ENCODE data around the gene ALG3. TPM values are rescaled to one million over a fixed set of nuclear protein-coding genes. Genes with fewer than 3 reads are reported as not detected.

The ALG3 gene
- total RNA-seq, 2 experiments from 2014 or later = 45.3 to 60.2 TPM

GRCh38 chr3:184283681-184284080 is 34.9 kb upstream of the ALG3 start:
- DNase-seq (ENCODE audit: low spot score) = no peak
- no peak overlapping the region for H3K4me3 ChIP-seq (ENCODE audit: low read depth, low read length, poor library complexity, severe bottlenecking)
- H3K9me2 ChIP-seq (ENCODE audit: insufficient read depth, low read length) = no peaks in the 10 kb centered on the region
- no peaks in the 10 kb centered on the region for H3K36me3 ChIP-seq (ENCODE audit: insufficient read depth, low read length)
- no peak overlapping the region for H3K27ac ChIP-seq (ENCODE audit: low read depth, low read length, poor library complexity, severe bottlenecking)
- TF ChIP-seq, protein P1, sequence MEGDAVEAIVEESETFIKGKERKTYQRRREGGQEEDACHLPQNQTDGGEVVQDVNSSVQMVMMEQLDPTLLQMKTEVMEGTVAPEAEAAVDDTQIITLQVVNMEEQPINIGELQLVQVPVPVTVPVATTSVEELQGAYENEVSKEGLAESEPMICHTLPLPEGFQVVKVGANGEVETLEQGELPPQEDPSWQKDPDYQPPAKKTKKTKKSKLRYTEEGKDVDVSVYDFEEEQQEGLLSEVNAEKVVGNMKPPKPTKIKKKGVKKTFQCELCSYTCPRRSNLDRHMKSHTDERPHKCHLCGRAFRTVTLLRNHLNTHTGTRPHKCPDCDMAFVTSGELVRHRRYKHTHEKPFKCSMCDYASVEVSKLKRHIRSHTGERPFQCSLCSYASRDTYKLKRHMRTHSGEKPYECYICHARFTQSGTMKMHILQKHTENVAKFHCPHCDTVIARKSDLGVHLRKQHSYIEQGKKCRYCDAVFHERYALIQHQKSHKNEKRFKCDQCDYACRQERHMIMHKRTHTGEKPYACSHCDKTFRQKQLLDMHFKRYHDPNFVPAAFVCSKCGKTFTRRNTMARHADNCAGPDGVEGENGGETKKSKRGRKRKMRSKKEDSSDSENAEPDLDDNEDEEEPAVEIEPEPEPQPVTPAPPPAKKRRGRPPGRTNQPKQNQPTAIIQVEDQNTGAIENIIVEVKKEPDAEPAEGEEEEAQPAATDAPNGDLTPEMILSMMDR (conservative IDR thresholded peaks at IDR 0.05; ENCODE audit: low read length) = no peak
- no peak for TF ChIP-seq EZH2phosphoT487 (IDR thresholded peaks at IDR 0.05; ENCODE audit: borderline replicate concordance, low read depth, low read length)
- POLR2A ChIA-PET = interaction anchor here (0.6 to 0.7 kb wide), 2 partner anchors 32 to 63 kb away, joined by 3 to 5 read pairs; no protein-coding TSS in a partner anchor
- BruUV-seq (replicated peaks) = no TSS peak
- H2AFZ ChIP-seq (ENCODE audit: low read length) = no peak overlapping the region
- intact Hi-C loops (cut with micrococcal nuclease; ENCODE audit: unreplicated experiment) = no loop called here
- H3K4me1 ChIP-seq (ENCODE audit: insufficient read depth, low read length, poor library complexity, severe bottlenecking) = no peaks in the 10 kb centered on the region
- no peaks in the 10 kb centered on the region for H4K20me1 ChIP-seq (ENCODE audit: insufficient read depth, low read length)
- H3K9me3 ChIP-seq (ENCODE audit: low read length) = no peaks in the 10 kb centered on the region
- H3K79me2 ChIP-seq (ENCODE audit: insufficient read depth, low read depth, low read length) = no peaks in the 10 kb centered on the region
- CTCF ChIA-PET (ENCODE audit: unreplicated experiment) = no interaction called here
- no peak overlapping the region for H3K4me2 ChIP-seq (ENCODE audit: low read length)

- Histone ChIP-seq H3K4me1 (ENCODE audit: insufficient read depth, low read length, poor library complexity, severe bottlenecking) (no peaks in the 10 kb centered on the region), H2AFZ (ENCODE audit: low read length) (no peak overlapping the region), H3K4me3 (ENCODE audit: low read depth, low read length, poor library complexity, severe bottlenecking) (no peak overlapping the region), H3K79me2 (ENCODE audit: insufficient read depth, low read depth, low read length) (no peaks in the 10 kb centered on the region), H3K9me3 (ENCODE audit: low read length) (no peaks in the 10 kb centered on the region), H3K9me2 (ENCODE audit: insufficient read depth, low read length) (no peaks in the 10 kb centered on the region), H3K27ac (ENCODE audit: low read depth, low read length, poor library complexity, severe bottlenecking) (no peak overlapping the region), H3K36me3 (ENCODE audit: insufficient read depth, low read length) (no peaks in the 10 kb centered on the region), H4K20me1 (ENCODE audit: insufficient read depth, low read length) (no peaks in the 10 kb centered on the region), H3K4me2 (ENCODE audit: low read length) (no peak overlapping the region)
- TF ChIP-seq, protein P1 (conservative IDR thresholded peaks at IDR 0.05; ENCODE audit: low read length) = no peak
- ChIA-PET CTCF (ENCODE audit: unreplicated experiment) (no interaction called here), POLR2A (no interaction called here)
- intact Hi-C loops (cut with micrococcal nuclease; ENCODE audit: unreplicated experiment) = no loop called here
- no TSS peak for BruUV-seq (replicated peaks)
- DNase-seq (ENCODE audit: low spot score) = no peak
Measured at GRCh38 chr3:184282941-184283340, 34.2 kb upstream of the ALG3 start.

DNA sequence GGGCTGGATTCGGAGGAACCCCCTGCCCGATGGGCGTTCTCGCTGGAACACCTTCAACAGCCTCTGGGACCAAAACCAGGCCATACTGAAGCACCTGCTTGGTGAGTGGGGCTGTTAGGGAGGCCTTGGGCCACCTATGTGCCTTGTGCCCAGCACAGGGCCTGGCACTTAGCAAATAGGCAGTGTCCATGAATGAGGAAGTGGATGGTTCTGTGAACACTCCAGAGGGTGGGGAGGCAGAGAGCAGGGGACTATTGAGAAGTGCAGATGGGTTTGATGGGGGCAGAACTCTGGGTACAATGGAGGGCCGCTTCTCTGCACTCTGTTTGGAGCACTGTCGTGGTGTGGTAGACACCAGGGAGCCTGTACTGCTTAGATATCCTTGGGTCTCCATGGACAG is 28.6 kb upstream of the ALG3 start:
- Histone ChIP-seq H3K4me3 (ENCODE audit: low read depth, low read length, poor library complexity, severe bottlenecking) (no peak overlapping the region), H3K79me2 (ENCODE audit: insufficient read depth, low read depth, low read length) (no peaks in the 10 kb centered on the region), H4K20me1 (ENCODE audit: insufficient read depth, low read length) (no peaks in the 10 kb centered on the region), H3K9me2 (ENCODE audit: insufficient read depth, low read length) (no peaks in the 10 kb centered on the region), H2AFZ (ENCODE audit: low read length) (no peak overlapping the region), H3K4me2 (ENCODE audit: low read length) (no peak overlapping the region), H3K4me1 (ENCODE audit: insufficient read depth, low read length, poor library complexity, severe bottlenecking) (no peaks in the 10 kb centered on the region), H3K27ac (ENCODE audit: low read depth, low read length, poor library complexity, severe bottlenecking) (no peak overlapping the region), H3K36me3 (ENCODE audit: insufficient read depth, low read length) (no peaks in the 10 kb centered on the region), H3K9me3 (ENCODE audit: low read length) (no peaks in the 10 kb centered on the region)
- CTCF ChIA-PET (ENCODE audit: unreplicated experiment) = no interaction called here
- intact Hi-C loops (cut with micrococcal nuclease; ENCODE audit: unreplicated experiment) = no loop called here
- no TSS peak for BruUV-seq (replicated peaks)
- POLR2A ChIA-PET = no interaction called here
- DNase-seq (ENCODE audit: low spot score) = no peak
- TF ChIP-seq, protein P1 (conservative IDR thresholded peaks at IDR 0.05; ENCODE audit: low read length) = no peak
- no peak for TF ChIP-seq EZH2phosphoT487 (IDR thresholded peaks at IDR 0.05; ENCODE audit: borderline replicate concordance, low read depth, low read length)

All from OCI-LY7 (cell line).